ENCODE measurements around the gene FER. TPM values are rescaled to one million over a fixed set of nuclear protein-coding genes. Genes with fewer than 3 reads are reported as not detected.

The FER gene
- total and polyA plus RNA-seq, 9 of the 15 experiments (the other 6 are each of a cell fraction or from before 2014, with no cell fraction given) = 6.7 to 18.2 (median 8.9) TPM

GRCh38 chr5:109125755-109126429, 378.2 kb downstream of the FER start:
- Histone ChIP-seq H3K4me1 (replicated peaks in 1 of 2; ENCODE audit: control insufficient read depth in 2 of 2, insufficient read depth in 2 of 2, low read length in 2 of 2) (no peaks in the 10 kb centered on the region), H3K9me1 (ENCODE audit: control insufficient read depth, insufficient read depth, low read length) (no peaks in the 10 kb centered on the region), H3K27me3 (ENCODE audit: control insufficient read depth in 2 of 2, insufficient read depth in 2 of 2, low read length in 2 of 2) (no peaks in the 10 kb centered on the region), H4K20me1 (replicated peaks; ENCODE audit: control insufficient read depth, insufficient read depth, low read length) (no peaks in the 10 kb centered on the region), H3K9me3 (replicated peaks; ENCODE audit: control insufficient read depth, insufficient read depth, low read depth, low read length) (no peaks in the 10 kb centered on the region), H3K9ac (ENCODE audit: insufficient read depth in 1 of 2, low read depth in 2 of 2, low read length in 2 of 2) (no peak overlapping the region), H3K36me3 (ENCODE audit: control insufficient read depth, insufficient read depth, low read length) (no peaks in the 10 kb centered on the region), H3K27ac (ENCODE audit: extremely low read depth, low read depth, low read length) (no peak overlapping the region), H3K79me2 (ENCODE audit: control insufficient read depth, insufficient read depth, low read length) (no peaks in the 10 kb centered on the region), H2AFZ (ENCODE audit: low read depth, low read length) (no peak overlapping the region), H3K4me2 (ENCODE audit: insufficient read depth, low read length) (no peak overlapping the region), H3K4me3 (no peak overlapping the region)
- ChIA-PET CTCF (ENCODE audit: low intra/inter-chr PET ratio) (interaction anchor here (0.7 kb wide), 1 partner anchor 415 kb away, joined by 3 read pairs; no protein-coding TSS in a partner anchor), POLR2A (interaction anchor here (0.6 kb wide), 1 partner anchor 692 kb away, joined by 3 read pairs; no protein-coding TSS in a partner anchor)
- TF ChIP-seq, protein P1, sequence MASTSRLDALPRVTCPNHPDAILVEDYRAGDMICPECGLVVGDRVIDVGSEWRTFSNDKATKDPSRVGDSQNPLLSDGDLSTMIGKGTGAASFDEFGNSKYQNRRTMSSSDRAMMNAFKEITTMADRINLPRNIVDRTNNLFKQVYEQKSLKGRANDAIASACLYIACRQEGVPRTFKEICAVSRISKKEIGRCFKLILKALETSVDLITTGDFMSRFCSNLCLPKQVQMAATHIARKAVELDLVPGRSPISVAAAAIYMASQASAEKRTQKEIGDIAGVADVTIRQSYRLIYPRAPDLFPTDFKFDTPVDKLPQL (IDR thresholded peaks at IDR 0.05; ENCODE audit: extremely low read depth, insufficient read length) = no peak
- TF ChIP-seq ZNF551 (CRISPR knock-in tag; IDR thresholded peaks at IDR 0.05) (no peak), HSF4 (CRISPR knock-in tag; IDR thresholded peaks at IDR 0.05; ENCODE audit: borderline replicate concordance) (no peak), SMARCB1 (IDR thresholded peaks at IDR 0.05; ENCODE audit: insufficient read length, low read depth) (no peak), NFIC (IDR thresholded peaks at IDR 0.05) (peak; percentile 61), ZBTB5 (IDR thresholded peaks at IDR 0.05) (no peak), ETV5 (CRISPR knock-in tag; IDR thresholded peaks at IDR 0.05; ENCODE audit: low read depth) (no peak), ZKSCAN8 (CRISPR knock-in tag; IDR thresholded peaks at IDR 0.05) (no peak)
- FAIRE-seq = no peak
- no TSS peak for BruUV-seq (replicated peaks)
- 0 out of 3 replicates have a peak, but pooled peaks have one; percentile 32 for ATAC-seq
- WGBS (ENCODE audit: insufficient coverage, low coverage, missing lambda C conversion rate) = 10% methylated on average over 6 of the region's 6 CpGs
- intact Hi-C loops (cut with micrococcal nuclease) (loop anchor here (10.0 kb wide), 1 partner anchor 179 kb away; no protein-coding TSS in a partner anchor), in situ Hi-C loops (cut with MboI) (no loop called here)
- peak in 1 of 4 experiments; percentile 10 for DNase-seq (ENCODE audit: extremely low read depth in 1 of 4, low spot score in 3 of 4)
